HCT116 (cell line): ENCODE data around the gene TAF1B. TPM values are rescaled to one million over a fixed set of nuclear protein-coding genes. Genes with fewer than 3 reads are reported as not detected.

Experiments used
- ATAC-seq: fragments of 200-7000 bp; cut with Tn5 transposase; 2 replicates; pipeline ENCODE4 v1.9.1; 2020; ENCODE audit warnings: mild to moderate bottlenecking, moderate library complexity
- BruUV-seq: library from RNA; stranded (reverse); fragments of 400-500 nt; replicated peaks from 2 replicates; lab custom pipeline; 2021; lab: Mats Ljungman, UMichigan
- CTCF ChIA-PET: fragments of 300-600 bp; sonication (Branson Sonifier 250); formaldehyde crosslinking; loops from one replicate; lab custom pipeline; 2021; ENCODE audit warnings: antibody characterized with exemption; lab: Charles Lee
- POLR2A ChIA-PET: fragments of 300-600, 350-600 bp; sonication (Branson Sonifier 250); formaldehyde crosslinking; loops from one replicate; lab custom pipeline; 2021; ENCODE audit warnings: antibody characterized with exemption; lab: Charles Lee
- RAD21 ChIA-PET, 2 experiments: fragments of 300-600 bp; sonication (Branson Sonifier 250); formaldehyde crosslinking; loops; one replicate each; lab custom pipeline; 2023; ENCODE audit warnings: low total read pairs in 2 of 2; ENCODE audit not compliant: uncharacterized antibody in 2 of 2, unreplicated experiment in 2 of 2, low non-redundant PET in 1 of 2; lab: Charles Lee
- DNase-seq: peaks from one replicate; pipeline ENCODE4 v3.0.0-alpha.2; 2010; ENCODE audit warnings: low read depth, low spot score
- H2AFZ ChIP-seq: fragments of 200-600 bp; shearing (Covaris generic), sonication (generic); 2 replicates; pipeline ENCODE4 v1.6.1; 2017; ENCODE audit warnings: low read depth, mixed run types, mixed read lengths, antibody characterized with exemption, low read length; ENCODE audit not compliant: poor library complexity, severe bottlenecking
- H3K27ac ChIP-seq: 2 replicates; pipeline ENCODE4 v1.5.1; 2012; ENCODE audit warnings: low read depth, low read length
- H3K27me3 ChIP-seq: fragments of 200-600 bp; sonication (generic); 2 replicates; pipeline ENCODE4 v1.6.1; 2016; ENCODE audit warnings: mixed run types, low read length, mixed read lengths; ENCODE audit not compliant: insufficient read depth
- H3K36me3 ChIP-seq, 2 experiments: fragments of 200-500 bp in 1 of 2; fragments of 200-600 bp in 1 of 2; sonication (Bioruptor generic) in 1 of 2; sonication (generic) in 1 of 2; 2 replicates each; pipeline versions ENCODE4 v1.5.1 to v1.6.1; 2014 to 2016; ENCODE audit warnings: low read length in 2 of 2, inconsistent platforms in 1 of 2, mixed read lengths in 1 of 2, mixed run types in 1 of 2; ENCODE audit not compliant: insufficient read depth in 2 of 2, control insufficient read depth in 1 of 2
- H3K4me1 ChIP-seq, 2 experiments: fragments of 200-600 bp in 1 of 2; sonication (generic) in 1 of 2; 2 replicates each; pipeline versions ENCODE4 v1.5.1 to v1.6.1; 2012 to 2017; ENCODE audit warnings: low read length in 2 of 2, inconsistent platforms in 1 of 2, mild to moderate bottlenecking in 1 of 2, mixed read lengths in 1 of 2, mixed run types in 1 of 2, moderate library complexity in 1 of 2; ENCODE audit not compliant: insufficient read depth in 2 of 2, control insufficient read depth in 1 of 2
- H3K4me2 ChIP-seq: fragments of 200-600 bp; sonication (generic); 2 replicates; pipeline ENCODE4 v1.6.1; 2017; ENCODE audit warnings: mixed run types, low read length, mixed read lengths
- H3K4me3 ChIP-seq, 2 experiments: fragments of 200-600 bp in 1 of 2; sonication (generic) in 1 of 2; replicated peaks in 1 of 2; 2 replicates each; pipeline ENCODE4 v1.5.1; 2011 to 2016; ENCODE audit warnings: low read length in 2 of 2, control low read depth in 1 of 2, low read depth in 1 of 2, mild to moderate bottlenecking in 1 of 2, mixed read lengths in 1 of 2, mixed run types in 1 of 2
- H3K79me2 ChIP-seq: fragments of 200-600 bp; sonication (generic); 2 replicates; pipeline ENCODE4 v1.6.1; 2017; ENCODE audit warnings: mild to moderate bottlenecking, mixed run types, low read length, moderate library complexity, mixed read lengths; ENCODE audit not compliant: insufficient read depth
- H3K9ac ChIP-seq: fragments of 200-600 bp; sonication (generic); 2 replicates; pipeline ENCODE4 v1.6.1; 2016; ENCODE audit warnings: low read length, mixed read lengths
- H3K9me2 ChIP-seq: fragments of 200-600 bp; sonication (generic), shearing (Covaris generic); 2 replicates; pipeline ENCODE4 v1.6.1; 2017; ENCODE audit warnings: mixed run types, mild to moderate bottlenecking, moderate library complexity; ENCODE audit not compliant: insufficient read depth
- H3K9me3 ChIP-seq, 2 experiments: fragments of 200-500 bp in 1 of 2; fragments of 200-600 bp in 1 of 2; sonication (Bioruptor generic) in 1 of 2; sonication (generic) in 1 of 2; 2 replicates each; pipeline ENCODE4 v1.6.1; 2014 to 2017; ENCODE audit warnings: low read length in 2 of 2, mixed read lengths in 2 of 2, inconsistent platforms in 1 of 2, low read depth in 1 of 2, mild to moderate bottlenecking in 1 of 2, mixed run types in 1 of 2, moderate library complexity in 1 of 2; ENCODE audit not compliant: control insufficient read depth in 1 of 2, insufficient read depth in 1 of 2
- H4K20me1 ChIP-seq: fragments of 200-600 bp; sonication (generic), shearing (Covaris generic); 2 replicates; pipeline ENCODE4 v1.6.1; 2017; ENCODE audit warnings: mixed run types, mild to moderate bottlenecking, moderate library complexity; ENCODE audit not compliant: insufficient read depth
- ATF3 ChIP-seq: IDR thresholded peaks from 2 replicates; pipeline ENCODE4 v1.6.1; 2012
- CBX3 ChIP-seq: IDR thresholded peaks from 2 replicates; pipeline ENCODE4 v1.6.1; 2012; ENCODE audit warnings: low read depth
- CEBPB ChIP-seq: IDR thresholded peaks from 2 replicates; pipeline ENCODE4 v1.6.1; 2012; ENCODE audit warnings: low read depth
- EGR1 ChIP-seq: IDR thresholded peaks from 2 replicates; pipeline ENCODE4 v1.6.1; 2012; ENCODE audit warnings: low read depth
- ELF1 ChIP-seq: IDR thresholded peaks from 2 replicates; pipeline ENCODE4 v1.6.1; 2012; ENCODE audit warnings: low read depth, borderline replicate concordance
- EZH2 ChIP-seq: fragments of 200-600 bp; sonication (generic); IDR thresholded peaks from 2 replicates; pipeline ENCODE4 v1.6.1; 2017; ENCODE audit warnings: antibody characterized with exemption, mixed run types
- EZH2phosphoT487 ChIP-seq: fragments of 200-600 bp; IDR thresholded peaks from 2 replicates; pipeline ENCODE4 v1.6.1; 2018; ENCODE audit warnings: antibody characterized with exemption, borderline replicate concordance
- FOSL1 ChIP-seq: IDR thresholded peaks from 2 replicates; pipeline ENCODE4 v1.6.1; 2012; ENCODE audit warnings: low read depth
- JUND ChIP-seq: IDR thresholded peaks from 2 replicates; pipeline ENCODE4 v1.6.1; 2012
- MAX ChIP-seq: IDR thresholded peaks from 2 replicates; pipeline ENCODE4 v1.6.1; 2012
- POLR2A ChIP-seq: IDR thresholded peaks from 2 replicates; pipeline ENCODE4 v1.7.0; 2011; ENCODE audit warnings: borderline replicate concordance; ENCODE audit not compliant: insufficient read depth, insufficient read length; ENCODE audit errors: extremely low read depth
- POLR2AphosphoS5 ChIP-seq: IDR thresholded peaks from 2 replicates; pipeline ENCODE4 v1.6.1; 2011; ENCODE audit warnings: mild to moderate bottlenecking, low read depth, low read length, moderate library complexity
- REST ChIP-seq: IDR thresholded peaks from 2 replicates; pipeline ENCODE4 v1.6.1; 2012; ENCODE audit warnings: low read depth
- SP1 ChIP-seq: IDR thresholded peaks from 2 replicates; pipeline ENCODE4 v1.6.1; 2012; ENCODE audit warnings: low read depth
- SRF ChIP-seq: IDR thresholded peaks from 2 replicates; pipeline ENCODE4 v1.6.1; 2012; ENCODE audit warnings: low read depth
- TCF7L2 ChIP-seq: IDR thresholded peaks from 2 replicates; pipeline ENCODE4 v1.7.0; 2011; ENCODE audit warnings: borderline replicate concordance, inconsistent platforms; ENCODE audit not compliant: insufficient read depth, insufficient read length; ENCODE audit errors: extremely low read depth
- YY1 ChIP-seq: IDR thresholded peaks from 2 replicates; pipeline ENCODE4 v1.6.1; 2011; ENCODE audit warnings: low read length, low read depth, moderate library complexity, mild to moderate bottlenecking; ENCODE audit not compliant: insufficient replicate concordance; ENCODE audit errors: extremely low read depth
- ZNF274 ChIP-seq: fragments of 200-500 bp; sonication (Bioruptor generic); IDR thresholded peaks from 2 replicates; pipeline ENCODE4 v1.6.1; 2014; ENCODE audit warnings: mild to moderate bottlenecking, low read depth, low read length, inconsistent platforms
- intact Hi-C: fragments of 100-400 bp; cut with micrococcal nuclease; formaldehyde crosslinking; loops from 2 replicates; pipeline ENCODE4 v1.10.0; 2022
- total RNA-seq: library from RNA; stranded (reverse); gene quantifications from one replicate; pipeline ENCODE4 v1.2.1, GENCODE V29; 2021; ENCODE audit not compliant: unreplicated experiment
- TF ChIP-seq, protein P1 (sequence below), 3 experiments: fragments of 200-600 bp in 1 of 3; sonication (generic) in 1 of 3; IDR thresholded peaks in 2 of 3; conservative IDR thresholded peaks in 1 of 3; 2 replicates each; pipeline ENCODE4 v1.5.1; 2012 to 2017; ENCODE audit warnings: low read depth in 2 of 3, low read length in 2 of 3, antibody characterized with exemption in 1 of 3, borderline replicate concordance in 1 of 3, control low read depth in 1 of 3, mild to moderate bottlenecking in 1 of 3, mixed read lengths in 1 of 3, mixed run types in 1 of 3, moderate library complexity in 1 of 3; ENCODE audit not compliant: insufficient read depth in 1 of 3
- TF ChIP-seq, protein P2 (sequence below): IDR thresholded peaks from 2 replicates; pipeline ENCODE4 v1.6.1; 2011; ENCODE audit warnings: mild to moderate bottlenecking, low read length, moderate library complexity; ENCODE audit not compliant: insufficient replicate concordance; ENCODE audit errors: extremely low read depth

Gene TAF1B
- total RNA-seq, 1 experiment from 2014 or later: 27.9 TPM

DNA sequence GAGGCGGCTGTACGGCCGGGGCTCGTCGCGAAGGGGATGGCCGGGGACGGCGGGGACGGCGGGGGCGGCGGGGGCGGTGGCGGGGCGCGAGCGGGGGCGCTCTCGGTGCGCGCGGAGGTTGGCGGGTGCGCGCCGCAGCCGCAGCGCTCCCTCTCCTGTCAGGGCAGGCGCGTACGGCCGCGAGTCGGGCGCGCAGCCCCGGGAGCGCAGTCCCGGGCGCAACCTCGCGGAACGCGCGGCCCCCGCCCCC lies 107.9 kb downstream of the TAF1B start:
- ATAC-seq (peak; percentile 86), DNase-seq (no peak)
- ChIA-PET CTCF (no interaction called here), RAD21 (no interaction called here), POLR2A (no interaction called here)
- no peaks in the 10 kb centered on the region for H3K79me2 ChIP-seq
- no peaks in the 10 kb centered on the region for H3K9me3 ChIP-seq
- H3K9ac ChIP-seq: peak overlapping the region; percentile 56
- intact Hi-C loops: no loop called here
- no peak for TF ChIP-seq YY1
- TF ChIP-seq FOSL1: no peak
- TF ChIP-seq REST: no peak
- no peak for TF ChIP-seq JUND
- no peak for TF ChIP-seq SP1
- no peak for TF ChIP-seq EZH2phosphoT487
- TF ChIP-seq POLR2AphosphoS5: no peak
- TF ChIP-seq ATF3: no peak
- TF ChIP-seq, protein P1, sequence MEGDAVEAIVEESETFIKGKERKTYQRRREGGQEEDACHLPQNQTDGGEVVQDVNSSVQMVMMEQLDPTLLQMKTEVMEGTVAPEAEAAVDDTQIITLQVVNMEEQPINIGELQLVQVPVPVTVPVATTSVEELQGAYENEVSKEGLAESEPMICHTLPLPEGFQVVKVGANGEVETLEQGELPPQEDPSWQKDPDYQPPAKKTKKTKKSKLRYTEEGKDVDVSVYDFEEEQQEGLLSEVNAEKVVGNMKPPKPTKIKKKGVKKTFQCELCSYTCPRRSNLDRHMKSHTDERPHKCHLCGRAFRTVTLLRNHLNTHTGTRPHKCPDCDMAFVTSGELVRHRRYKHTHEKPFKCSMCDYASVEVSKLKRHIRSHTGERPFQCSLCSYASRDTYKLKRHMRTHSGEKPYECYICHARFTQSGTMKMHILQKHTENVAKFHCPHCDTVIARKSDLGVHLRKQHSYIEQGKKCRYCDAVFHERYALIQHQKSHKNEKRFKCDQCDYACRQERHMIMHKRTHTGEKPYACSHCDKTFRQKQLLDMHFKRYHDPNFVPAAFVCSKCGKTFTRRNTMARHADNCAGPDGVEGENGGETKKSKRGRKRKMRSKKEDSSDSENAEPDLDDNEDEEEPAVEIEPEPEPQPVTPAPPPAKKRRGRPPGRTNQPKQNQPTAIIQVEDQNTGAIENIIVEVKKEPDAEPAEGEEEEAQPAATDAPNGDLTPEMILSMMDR (IDR thresholded peaks at IDR 0.05 in 2 of 3, conservative IDR thresholded peaks at IDR 0.05 in 1 of 3; ENCODE audit: borderline replicate concordance in 1 of 3, insufficient read depth in 1 of 3, low read depth in 2 of 3, low read length in 2 of 3): no peak
- TF ChIP-seq, protein P2, sequence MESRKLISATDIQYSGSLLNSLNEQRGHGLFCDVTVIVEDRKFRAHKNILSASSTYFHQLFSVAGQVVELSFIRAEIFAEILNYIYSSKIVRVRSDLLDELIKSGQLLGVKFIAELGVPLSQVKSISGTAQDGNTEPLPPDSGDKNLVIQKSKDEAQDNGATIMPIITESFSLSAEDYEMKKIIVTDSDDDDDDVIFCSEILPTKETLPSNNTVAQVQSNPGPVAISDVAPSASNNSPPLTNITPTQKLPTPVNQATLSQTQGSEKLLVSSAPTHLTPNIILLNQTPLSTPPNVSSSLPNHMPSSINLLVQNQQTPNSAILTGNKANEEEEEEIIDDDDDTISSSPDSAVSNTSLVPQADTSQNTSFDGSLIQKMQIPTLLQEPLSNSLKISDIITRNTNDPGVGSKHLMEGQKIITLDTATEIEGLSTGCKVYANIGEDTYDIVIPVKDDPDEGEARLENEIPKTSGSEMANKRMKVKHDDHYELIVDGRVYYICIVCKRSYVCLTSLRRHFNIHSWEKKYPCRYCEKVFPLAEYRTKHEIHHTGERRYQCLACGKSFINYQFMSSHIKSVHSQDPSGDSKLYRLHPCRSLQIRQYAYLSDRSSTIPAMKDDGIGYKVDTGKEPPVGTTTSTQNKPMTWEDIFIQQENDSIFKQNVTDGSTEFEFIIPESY: no peak
- no peak for TF ChIP-seq CBX3
- no peak for TF ChIP-seq TCF7L2
- no peak for TF ChIP-seq MAX
- no peak for TF ChIP-seq ELF1
- no peak for TF ChIP-seq POLR2A
- no peak for TF ChIP-seq EGR1
- no peak for TF ChIP-seq ZNF274
- TF ChIP-seq SRF: no peak
- no peak for TF ChIP-seq CEBPB
- no peak for TF ChIP-seq EZH2
- H3K4me1 ChIP-seq: peaks cover 13 to 31% of the 10 kb centered on the region in 2 experiments
- H2AFZ ChIP-seq: no peak overlapping the region
- H3K4me3 ChIP-seq: peak overlapping the region; percentile 43 to 72
- no peaks in the 10 kb centered on the region for H3K36me3 ChIP-seq
- H3K4me2 ChIP-seq: peak overlapping the region; percentile 87
- H3K9me2 ChIP-seq: no peaks in the 10 kb centered on the region
- no peaks in the 10 kb centered on the region for H4K20me1 ChIP-seq
- H3K27me3 ChIP-seq: no peaks in the 10 kb centered on the region
- no TSS peak for BruUV-seq
- H3K27ac ChIP-seq: peak overlapping the region; percentile 35; the same call in 1 of the 2 replicates
